NCI-H1930 (cell line): ENCODE data around the gene CCDC152.
"Not testable (repeated sequence)": the region's sequence is repeated elsewhere in the genome, so short reads cannot be mapped to it uniquely, and the experiment has no call there.

ENCODE experiments used
- DNase-seq, 2 experiments: peaks; one replicate each; lab custom pipeline; 2025; lab: John Stamatoyannopoulos, UW

The CCDC152 gene

DNA sequence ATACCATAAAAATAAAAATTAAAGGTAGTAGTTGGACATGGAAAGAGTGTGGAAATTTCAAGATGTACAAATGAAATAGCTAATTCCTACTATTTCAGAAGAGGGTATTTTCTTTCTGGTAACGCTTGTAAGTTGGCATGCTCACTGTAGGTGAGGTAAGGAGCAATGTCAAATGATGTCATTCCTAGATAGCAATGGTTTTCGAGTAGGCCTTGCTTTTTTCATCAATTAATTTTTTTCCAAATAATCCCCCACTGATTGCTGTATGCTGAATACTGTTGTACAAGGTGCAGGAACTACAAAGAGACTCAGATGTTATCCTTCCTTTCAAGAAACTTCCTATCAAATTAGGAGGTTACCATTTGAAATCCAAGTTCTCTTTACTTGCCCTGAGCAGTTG is 56.0 kb downstream of the CCDC152 start:
- no peak for DNase-seq

DNA sequence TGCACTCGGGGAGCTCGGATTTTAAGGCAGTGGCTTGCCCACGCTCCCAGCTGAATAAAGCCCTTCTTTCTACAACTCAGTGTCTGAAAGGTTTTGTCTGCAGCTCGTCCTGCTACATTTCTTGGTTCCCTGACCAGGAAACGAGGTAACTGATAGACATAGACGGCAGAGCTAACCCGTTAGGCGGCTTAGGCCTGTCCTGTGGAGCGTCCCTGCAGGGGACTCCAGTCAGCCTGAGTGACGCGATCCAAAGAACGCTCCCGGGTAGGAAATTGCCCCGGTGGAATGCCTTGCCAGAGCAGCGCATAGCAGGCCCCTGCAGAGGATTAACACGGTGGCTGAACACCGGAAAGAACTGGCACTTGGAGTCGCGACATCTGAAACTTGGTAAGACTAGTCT is 56.9 kb downstream of the CCDC152 start:
- DNase-seq = no peak

DNA sequence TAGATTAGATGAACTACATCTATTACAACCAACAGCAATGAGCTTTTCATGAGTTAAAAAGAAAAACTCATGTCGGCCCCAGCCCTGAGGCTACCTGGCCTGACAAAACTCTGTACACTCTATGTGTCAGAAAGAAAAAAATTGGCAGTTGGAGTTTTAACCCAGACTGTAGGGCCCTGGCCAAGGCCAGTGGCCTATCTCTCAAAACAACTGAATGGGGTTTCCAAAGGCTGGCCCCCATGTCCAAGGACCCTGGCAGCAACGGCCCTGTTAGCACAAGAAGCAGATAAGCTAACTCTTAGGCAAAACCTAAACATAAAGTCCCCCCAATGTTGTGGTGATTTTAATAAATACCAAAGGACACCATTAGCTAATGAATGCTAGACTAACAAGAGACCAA is 59.9 kb downstream of the CCDC152 start:
- not testable (repeated sequence) for DNase-seq

DNA sequence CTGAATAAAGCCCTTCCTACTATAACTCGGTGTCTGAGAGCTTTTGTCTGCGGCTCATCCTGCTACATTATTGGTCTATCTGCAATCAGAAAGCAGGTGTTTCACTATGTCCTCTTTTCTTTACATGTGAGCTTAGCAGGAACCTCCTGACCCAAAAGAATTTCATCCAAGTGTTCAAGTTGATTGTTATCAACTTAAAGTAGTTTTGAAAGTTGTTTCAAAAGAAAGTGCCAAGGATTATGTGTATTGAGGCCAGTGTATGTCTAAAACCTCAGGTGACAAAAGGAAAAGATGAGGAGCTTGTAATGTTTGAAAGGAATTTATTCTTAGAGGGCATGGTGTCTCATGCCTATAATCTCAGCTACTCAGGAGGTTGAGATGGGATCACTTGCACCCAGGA is 63.1 kb downstream of the CCDC152 start:
- no peak for DNase-seq

DNA sequence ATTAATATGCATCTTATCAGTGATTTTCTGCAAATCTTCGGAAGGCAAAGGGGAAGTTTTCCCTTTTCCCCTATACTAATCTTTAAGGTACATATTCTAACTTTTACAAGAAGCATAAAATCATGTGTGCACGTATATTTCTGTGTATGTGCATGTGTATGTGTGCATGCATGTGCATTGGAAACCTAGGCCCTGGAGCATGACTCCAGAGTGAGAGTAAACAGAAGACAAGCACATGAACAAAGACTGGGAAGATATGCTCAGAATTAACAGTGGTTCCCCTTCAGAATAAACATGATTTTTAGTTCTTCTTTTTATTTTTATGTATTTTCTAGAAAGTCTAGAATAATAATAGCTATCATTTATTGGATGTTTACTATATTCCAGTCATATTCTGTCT is 65.9 kb downstream of the CCDC152 start:
- no peak for DNase-seq

DNA sequence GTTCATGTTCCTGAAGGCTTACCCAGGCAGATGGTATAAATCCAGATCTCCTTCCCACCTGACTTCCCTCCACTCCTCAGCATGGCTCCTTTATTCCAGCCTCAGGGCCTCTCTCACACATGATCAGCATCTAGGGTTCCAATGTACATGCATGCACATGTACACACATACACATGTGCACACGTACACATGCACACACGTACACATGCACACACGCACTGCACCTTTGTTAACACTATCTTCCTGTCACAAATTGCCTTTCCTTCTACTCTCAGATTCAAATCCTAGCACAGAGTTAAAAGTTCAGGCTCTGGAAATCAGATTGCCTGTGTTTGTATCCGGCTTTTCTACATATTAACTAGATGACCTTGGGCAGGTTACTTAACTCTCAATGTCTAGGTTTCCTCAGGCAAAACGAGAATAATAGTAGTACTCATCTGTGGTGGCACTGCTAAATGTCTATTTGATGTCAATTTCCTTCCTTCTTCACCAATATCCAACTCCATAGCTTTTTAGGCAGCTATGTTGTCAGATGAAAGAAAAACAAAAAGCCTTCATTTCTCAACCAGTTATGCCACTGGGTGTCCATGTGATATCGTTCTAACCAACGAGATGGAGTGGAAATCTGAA is 67.8 kb downstream of the CCDC152 start:
- DNase-seq = no peak

DNA sequence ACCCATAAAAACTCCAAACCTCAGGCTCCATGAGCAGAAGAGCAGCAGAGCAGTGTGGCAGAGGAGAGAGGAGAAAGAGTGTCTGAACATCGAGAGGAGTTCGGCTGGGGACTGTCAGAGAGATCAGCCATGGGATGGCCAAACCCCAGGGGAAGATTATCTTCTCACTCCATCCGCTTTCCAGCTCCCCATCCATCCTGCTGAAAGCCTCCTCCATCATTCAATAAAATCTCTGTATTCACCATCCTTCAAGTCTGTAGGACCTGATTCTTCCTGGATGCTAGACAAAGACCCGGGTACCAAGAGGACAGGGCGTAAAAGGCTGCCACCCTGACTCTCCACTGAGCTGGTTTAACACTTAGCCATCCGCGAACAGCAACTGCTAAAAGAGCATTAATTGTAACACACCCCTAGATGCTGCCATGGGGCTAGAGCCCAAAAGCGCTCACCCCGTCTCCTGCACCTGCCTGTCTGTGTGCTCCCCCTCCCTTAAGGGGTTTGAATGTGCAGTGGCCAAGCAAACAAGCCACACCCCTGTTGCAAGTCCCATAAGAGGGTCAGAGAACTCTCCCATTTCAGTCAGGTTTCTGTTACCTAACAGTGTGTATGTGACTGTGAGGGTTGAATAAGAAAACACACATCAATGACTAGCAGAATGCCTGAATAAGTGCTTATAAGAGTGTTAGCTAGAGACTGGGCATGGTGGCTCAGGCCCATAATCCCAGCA is 69.0 kb downstream of the CCDC152 start:
- DNase-seq = no peak

DNA sequence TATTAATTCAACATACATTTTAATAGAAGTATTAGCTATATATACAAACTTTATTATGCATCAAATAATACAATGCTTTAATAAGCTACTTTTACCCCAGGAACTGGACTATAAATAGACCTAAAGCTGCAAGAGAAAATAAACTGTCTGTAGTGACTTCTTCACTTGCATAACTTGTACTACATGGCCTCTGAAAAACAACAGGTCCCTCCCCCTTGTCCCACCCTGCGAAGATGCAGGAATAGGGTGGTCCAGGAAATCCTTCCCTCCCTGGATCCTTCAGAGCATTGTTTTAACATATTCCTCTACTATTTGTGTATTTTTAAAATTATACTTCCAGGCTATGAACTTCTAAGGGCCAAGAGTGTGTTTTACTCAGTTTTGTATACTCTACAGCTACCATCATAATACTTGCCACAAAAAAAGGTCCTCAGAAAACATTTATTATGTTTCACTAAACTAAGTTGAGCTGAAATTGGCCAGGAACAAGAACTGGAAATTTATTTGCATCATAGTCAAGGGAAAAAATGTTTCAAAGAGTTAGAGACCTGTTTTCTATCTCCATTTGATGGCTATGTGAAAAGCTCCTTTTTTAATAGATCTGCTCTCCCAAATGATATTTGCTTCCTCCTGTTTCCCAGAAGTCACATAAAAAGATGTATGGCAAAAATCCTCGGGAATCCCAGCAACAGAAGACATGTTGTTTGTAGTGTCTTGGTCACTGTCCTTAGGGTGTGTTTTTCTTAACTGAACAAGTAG is 70.3 kb downstream of the CCDC152 start:
- DNase-seq = no peak

DNA sequence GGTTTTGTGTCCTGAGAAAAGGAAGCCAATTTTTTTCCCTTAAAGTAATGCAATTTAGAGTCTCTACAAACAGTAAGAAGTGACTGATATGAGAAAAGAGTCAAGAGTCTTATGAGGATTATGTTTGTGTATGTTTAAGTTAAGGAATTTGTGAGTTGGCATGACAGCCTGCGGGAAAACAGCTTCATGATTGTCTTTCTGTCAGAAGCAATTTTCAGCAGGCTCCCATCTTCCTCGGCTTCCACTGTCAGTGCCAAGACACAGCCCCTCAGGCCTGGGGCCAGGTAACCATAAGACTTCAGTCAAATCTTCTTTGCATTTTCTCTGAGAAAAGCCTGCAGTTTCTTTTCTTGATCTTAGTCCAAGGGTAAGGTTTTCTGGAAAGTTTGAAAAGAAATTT is 72.1 kb downstream of the CCDC152 start:
- DNase-seq = no peak

DNA sequence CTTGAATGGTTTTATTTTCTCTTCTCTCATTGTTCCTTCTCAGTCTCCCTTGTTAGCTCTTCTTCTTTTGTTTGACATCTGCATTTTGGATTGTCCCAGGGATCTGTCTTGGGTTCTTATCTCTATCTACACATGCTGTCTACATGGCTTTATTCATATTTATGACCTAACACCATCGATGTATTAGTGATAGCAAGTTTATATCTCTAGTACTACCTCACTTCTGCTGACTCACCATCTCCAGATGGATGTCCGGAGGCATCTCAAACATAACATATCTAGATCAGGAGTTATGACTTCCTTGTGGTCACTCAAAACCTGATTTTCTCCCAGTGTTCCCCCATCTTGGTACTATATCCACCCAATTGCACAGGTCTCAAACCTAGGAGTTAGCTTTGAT is 74.3 kb downstream of the CCDC152 start:
- DNase-seq = no peak

DNA sequence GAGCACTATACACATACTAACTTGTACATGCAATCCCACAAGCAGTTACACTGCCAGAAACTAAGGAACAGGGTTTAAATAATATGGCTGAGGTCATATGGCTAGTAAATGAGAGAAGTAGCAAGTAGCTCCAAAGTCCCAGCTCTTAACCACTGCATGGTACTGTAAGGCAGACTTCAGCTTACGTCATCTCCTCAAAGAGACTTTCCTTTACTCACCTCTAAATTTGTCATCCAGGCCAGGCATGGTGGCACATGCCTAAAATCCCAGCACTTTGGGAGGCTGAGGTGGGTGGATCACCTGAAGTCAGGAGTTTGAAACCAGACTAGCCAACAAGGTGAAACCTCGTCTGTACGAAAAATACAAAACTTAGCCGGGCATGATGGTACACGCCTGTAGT is 75.4 kb downstream of the CCDC152 start:
- no peak for DNase-seq

DNA sequence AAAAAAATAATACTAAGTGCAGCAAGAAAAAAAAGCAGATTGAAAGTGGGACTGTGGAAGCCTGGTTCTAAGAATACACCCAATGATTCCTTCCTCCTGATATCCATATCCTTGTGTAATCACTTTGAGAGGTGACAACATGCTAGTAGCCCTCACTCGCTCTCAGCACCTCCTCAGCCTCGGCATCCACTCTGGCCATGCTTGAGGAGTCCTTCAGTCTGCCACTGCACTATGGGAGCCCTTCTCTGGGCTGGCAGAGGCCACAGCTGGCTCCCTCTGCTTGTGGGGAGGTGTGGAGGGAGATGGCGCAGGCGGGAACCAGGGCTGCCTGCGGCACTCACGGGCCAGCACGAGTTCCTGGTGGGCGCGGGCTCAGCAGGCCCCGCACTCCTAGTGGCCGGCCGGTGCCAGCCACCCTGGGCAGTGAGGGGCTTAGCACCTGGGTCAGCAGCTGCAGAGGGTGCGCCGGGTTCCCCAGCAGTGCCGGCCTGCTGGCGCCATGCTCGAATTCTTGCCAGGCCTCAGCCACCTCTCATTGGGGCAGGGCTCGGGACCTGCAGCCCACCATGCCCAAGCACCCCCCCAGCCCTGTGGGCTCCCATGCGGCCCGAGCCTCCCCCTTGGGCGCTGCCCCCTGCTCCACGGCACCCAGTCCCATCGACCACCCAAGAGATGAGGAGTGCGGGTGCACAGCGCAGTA is 79.6 kb downstream of the CCDC152 start:
- no peak for DNase-seq

DNA sequence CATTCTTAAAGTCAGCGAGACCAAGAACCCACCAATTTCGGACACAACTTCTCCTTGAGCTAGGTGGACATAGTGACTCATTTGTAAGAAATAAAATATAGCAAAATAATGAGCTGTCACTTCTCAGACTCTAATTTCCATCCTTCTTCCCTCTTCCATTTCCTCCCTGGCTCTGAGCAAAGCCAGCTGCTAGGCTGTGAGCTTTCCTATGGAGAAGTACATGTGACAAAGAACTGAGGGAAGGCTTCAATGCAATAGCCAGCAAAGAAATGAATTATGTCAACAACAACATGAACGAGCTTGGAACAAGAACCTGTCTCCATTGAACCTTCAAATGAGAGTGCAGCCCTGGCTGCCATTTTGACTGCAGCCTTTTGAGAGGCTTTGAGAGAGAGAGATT is 81.0 kb downstream of the CCDC152 start:
- DNase-seq = no peak

DNA sequence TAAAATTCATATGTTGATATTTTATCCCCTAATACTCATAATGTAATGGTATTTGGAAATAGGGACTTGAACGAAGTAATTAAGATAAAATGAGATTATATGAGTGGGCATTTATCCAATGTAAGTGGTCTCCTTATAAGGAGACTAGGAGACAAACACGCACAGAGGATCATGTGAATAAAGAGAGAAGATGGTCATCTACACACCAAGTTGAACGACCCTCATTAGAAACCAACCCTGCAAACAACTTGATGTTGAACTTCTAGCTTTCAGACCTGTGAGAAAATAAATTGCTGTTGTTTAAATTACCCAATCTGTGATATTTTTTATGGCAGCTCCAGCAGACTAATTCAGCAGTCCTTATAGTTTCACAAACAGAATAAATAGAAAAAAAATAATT is 82.6 kb downstream of the CCDC152 start:
- DNase-seq = no peak

DNA sequence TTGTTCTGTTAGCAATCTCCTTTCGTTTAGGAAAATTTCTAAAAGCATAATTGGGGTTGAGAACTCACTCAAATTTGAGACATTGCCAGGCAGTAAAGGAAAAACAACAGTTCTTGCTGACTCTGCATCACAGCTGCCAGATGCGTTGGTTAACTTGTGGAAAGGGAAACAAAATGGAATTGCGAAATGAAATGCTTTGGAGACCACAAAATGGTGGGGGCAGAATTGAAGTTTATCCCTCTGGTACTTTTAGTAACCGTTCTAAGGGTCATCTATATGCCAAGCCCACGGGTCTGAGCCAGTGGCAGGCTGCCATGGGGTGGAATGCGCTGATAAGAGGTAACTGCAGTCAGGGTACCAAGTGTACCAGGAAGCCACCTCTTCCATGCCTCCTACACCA is 83.7 kb downstream of the CCDC152 start:
- DNase-seq = no peak

DNA sequence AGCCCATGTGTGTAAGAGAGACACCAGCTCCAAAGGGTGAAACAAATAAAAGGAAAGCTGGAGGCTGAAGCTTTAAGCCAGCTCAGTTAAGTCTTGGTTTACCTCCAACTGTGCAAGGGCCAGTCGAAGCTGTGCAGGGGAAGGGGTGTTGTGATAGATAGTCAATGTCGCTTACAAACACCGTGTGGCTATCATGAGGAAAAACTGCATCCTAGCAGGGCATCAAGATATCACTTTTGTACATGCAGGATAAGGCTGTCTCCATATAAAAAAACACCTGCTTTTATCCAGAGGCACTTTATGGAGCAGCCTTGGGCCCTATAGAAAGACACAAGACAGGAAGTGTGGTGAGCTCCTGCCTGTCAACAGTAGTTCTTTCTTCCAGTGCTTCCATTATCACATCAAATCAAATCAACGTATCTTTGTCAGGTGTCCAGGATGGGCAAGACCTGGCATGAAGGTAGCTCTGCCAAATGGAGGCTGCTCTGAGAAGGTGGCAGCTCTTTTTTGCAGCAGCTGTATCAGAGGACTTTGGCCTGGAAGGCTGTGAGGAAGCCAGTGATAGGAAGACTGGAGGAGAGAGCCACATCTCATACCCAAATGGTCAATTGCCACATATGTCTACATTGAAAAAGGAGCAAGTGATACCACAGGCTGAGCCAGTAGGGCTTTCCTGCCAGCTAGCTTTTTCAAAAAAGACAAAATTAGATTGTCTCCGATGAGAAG is 84.4 kb downstream of the CCDC152 start:
- no peak for DNase-seq

DNA sequence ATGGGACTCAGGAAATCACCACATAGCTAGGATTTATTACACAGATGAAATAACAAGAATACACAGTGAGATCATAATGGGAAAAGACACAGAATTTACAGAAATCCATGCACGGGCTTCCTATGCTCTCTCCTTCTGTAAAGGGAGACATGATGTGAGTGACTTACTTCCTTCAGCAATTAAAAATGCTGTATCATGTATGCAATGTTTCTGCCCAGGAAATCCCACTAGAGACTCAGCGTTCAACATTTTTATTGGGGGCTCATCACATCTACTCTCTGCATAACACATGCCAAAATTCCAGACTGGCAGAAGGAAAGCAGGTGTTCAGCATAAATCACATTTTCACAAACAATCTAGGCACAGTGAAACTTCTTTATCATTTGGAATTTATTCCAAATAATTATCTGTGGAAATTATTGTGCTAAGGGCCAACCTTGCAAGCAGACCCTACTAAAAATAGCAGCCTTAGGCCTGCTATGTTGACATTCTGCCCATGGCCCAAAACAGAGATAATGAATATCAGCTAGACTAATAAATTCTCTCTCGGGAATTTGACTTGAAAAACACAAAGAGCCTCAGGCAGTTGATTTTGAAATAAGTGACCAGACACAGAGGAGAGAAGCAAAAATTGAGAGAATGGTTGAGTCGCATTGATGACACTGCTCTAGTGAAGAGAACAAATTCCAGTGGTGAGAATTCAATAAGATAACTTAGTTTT is 86.5 kb downstream of the CCDC152 start:
- DNase-seq = no peak

DNA sequence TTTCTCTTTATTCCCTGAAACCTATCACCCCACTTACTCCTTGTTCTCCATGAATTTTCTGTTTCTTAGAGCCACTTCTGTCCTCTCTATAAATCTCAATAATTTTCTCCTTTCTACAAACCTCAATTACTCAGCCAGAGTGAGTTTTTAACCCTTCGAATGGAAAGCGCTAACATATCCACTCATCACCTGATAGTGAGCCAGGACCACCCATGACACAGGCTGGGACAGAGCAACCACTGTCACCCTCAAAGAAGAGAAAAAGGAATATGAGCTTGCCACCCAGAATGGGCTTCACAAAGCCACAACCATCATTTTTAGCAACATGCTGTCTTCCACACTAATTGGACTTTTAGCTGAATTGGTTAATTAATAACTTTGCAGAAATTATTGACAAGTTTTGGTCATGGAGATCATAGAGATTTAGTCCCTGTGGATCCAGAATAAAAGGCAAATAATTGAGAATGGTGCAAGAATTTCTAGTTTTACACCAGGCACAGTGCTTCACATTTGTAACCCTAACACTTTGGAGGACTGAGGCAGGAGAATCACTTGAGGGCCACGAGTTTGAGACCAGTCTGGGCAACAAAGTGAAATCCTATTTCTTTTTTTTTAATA is 87.2 kb downstream of the CCDC152 start:
- DNase-seq = no peak

DNA sequence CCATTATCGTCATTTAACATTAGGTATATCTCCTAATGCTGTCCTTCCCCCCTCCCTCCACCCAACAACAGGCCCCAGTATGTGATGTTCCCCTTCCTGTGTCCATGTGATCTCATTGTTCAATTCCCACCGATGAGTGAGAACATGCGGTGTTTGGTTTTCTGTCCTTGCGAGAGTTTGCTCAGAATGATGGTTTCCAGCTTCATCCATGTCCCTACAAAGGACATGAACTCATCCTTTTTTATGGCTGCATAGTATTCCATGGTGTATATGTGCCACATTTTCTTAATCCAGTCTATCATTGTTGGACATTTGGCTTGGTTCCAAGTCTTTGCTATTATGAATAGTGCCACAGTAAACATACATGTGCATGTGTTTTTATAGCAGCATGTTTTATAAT is 87.8 kb downstream of the CCDC152 start:
- not testable (repeated sequence) for DNase-seq

DNA sequence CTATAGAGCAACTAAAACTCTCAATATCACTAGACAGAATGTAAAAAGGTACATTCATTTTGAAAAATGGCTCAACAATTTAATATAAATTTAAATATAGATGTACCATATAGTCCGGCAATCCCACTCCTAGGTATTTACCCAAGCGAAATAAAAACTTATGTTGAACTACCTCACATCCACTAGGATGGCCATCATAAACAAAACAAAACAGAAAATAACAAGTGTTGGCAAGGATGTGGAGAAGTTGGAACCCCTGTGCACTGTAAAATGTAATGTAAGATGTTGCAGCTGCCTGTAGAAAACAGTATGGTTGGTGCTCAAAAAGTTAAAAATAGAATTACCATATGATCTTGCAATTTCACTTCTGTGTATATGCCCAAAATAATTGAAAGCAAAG is 91.9 kb downstream of the CCDC152 start:
- DNase-seq = no peak

DNA sequence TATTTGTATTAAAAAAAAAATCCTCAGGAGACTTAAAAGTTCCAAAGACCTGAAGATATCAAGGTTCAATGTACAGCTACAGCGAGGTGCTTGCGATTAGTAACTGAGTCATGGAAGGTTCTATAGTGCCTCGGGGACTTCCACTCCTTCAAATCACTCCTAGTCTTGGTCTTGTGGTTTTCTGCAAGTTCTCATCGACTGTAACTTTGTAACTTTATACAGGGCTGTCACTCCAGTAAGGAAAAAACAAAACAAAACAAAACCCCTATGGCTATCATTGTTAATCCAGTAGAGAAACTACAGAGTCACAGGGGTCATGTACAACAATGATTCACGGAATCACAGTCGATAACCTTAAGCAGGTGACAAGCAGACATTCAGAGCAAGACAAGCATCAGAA is 94.9 kb downstream of the CCDC152 start:
- no peak for DNase-seq
